ENCODE measurements around the gene ERG28. TPM values are rescaled to one million over a fixed set of nuclear protein-coding genes. Genes with fewer than 3 reads are reported as not detected.

The ERG28 gene
- total and polyA plus RNA-seq, 7 donors = 3.6 to 6.4 (median 5.2) TPM

DNA sequence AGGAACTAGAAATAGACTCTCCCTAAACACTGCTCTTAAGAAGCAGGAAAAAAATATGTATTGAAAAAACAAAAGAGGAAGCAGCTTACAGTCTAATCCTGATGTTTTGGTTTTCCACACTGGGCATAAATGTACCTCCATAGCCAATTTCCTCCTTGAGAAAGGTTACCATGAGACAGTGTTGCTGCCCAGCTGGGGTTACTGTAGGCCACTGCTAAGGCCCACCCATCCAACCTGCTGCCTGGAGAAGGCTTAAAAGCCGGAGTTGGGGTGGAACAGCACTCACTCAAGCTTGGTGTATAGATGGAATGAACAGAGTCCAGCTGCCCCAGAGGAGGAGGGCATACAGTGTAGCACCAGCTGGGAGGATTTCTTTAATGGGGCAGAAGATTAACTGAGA lies 41.1 kb downstream of the ERG28 start:
- Histone ChIP-seq H3K27ac (no peak overlapping the region), H3K36me3 (ENCODE audit: insufficient read depth in 1 of 2, low read depth in 1 of 2) (no peaks in the 10 kb centered on the region), H3K27me3 (ENCODE audit: insufficient read depth in 3 of 3, low read length in 2 of 3) (no peaks in the 10 kb centered on the region), H3K4me3 (no peak overlapping the region), H3K9me3 (no peaks in the 10 kb centered on the region), H3K4me1 (no peaks in the 10 kb centered on the region)
- DNase-seq (no peak), ATAC-seq (no peak)
- TF ChIP-seq, protein P1, sequence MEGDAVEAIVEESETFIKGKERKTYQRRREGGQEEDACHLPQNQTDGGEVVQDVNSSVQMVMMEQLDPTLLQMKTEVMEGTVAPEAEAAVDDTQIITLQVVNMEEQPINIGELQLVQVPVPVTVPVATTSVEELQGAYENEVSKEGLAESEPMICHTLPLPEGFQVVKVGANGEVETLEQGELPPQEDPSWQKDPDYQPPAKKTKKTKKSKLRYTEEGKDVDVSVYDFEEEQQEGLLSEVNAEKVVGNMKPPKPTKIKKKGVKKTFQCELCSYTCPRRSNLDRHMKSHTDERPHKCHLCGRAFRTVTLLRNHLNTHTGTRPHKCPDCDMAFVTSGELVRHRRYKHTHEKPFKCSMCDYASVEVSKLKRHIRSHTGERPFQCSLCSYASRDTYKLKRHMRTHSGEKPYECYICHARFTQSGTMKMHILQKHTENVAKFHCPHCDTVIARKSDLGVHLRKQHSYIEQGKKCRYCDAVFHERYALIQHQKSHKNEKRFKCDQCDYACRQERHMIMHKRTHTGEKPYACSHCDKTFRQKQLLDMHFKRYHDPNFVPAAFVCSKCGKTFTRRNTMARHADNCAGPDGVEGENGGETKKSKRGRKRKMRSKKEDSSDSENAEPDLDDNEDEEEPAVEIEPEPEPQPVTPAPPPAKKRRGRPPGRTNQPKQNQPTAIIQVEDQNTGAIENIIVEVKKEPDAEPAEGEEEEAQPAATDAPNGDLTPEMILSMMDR (IDR thresholded peaks at IDR 0.05) = no peak
- intact Hi-C loops (cut with DNase I) = no loop called here
- WGBS, 3 donors = 85 to 91% (median 86%) methylated on average over 1 of the region's 1 CpG

DNA sequence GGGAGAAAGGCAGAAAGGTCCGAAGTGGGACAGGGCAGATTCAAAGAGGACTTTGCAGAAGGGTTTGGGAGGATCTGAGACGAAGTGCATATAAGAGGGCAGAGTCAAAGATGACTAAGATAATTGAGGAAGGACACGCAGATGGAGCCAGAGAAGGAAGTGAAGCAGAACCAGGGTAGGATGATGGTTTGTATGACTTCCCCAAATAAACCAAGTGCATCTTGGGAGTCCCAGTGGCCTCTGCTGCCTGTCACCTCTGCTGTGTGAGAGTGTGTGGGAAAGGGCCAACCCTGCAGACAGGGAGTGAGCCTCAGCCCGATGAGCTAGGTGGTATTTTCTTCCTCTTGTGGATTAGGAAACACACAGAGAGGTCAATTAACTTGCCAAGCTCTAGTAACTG lies 45.5 kb downstream of the ERG28 start:
- Histone ChIP-seq H3K9me3 (no peaks in the 10 kb centered on the region), H3K4me1 (peaks cover 5% of the 10 kb centered on the region), H3K36me3 (ENCODE audit: insufficient read depth in 1 of 2, low read depth in 1 of 2) (no peaks in the 10 kb centered on the region), H3K27me3 (ENCODE audit: insufficient read depth in 3 of 3, low read length in 2 of 3) (no peaks in the 10 kb centered on the region), H3K4me3 (no peak overlapping the region), H3K27ac (no peak overlapping the region)
- intact Hi-C loops (cut with DNase I) = no loop called here
- TF ChIP-seq, protein P1 (IDR thresholded peaks at IDR 0.05) = no peak
- WGBS, 3 donors = 73 to 78% (median 75%) methylated on average over 4 of the region's 4 CpGs
- ATAC-seq (peak in 1 of 4 donors; percentile 26), DNase-seq (no peak)

DNA sequence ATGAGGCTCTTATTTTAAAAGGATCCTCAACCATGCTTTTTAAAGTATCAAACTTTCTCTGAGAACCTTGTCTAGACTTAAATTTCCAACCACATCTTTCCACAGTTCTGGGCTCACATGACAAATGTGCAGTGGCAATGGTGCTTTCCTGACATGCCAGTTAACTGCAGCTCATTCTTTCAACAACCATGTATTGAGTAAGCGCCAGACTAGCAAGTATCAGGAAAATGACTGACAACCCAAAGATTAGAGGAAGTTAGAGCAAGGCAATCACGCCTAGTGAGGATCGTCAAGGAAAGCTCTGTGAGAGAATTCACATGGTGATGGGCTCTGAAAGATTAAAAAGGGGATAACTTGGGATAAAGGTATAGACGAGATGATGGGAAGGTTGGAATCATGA lies 46.5 kb downstream of the ERG28 start:
- TF ChIP-seq, protein P1 (IDR thresholded peaks at IDR 0.05) = no peak
- Histone ChIP-seq H3K36me3 (ENCODE audit: insufficient read depth in 1 of 2, low read depth in 1 of 2) (no peaks in the 10 kb centered on the region), H3K9me3 (no peaks in the 10 kb centered on the region), H3K27ac (no peak overlapping the region), H3K4me3 (no peak overlapping the region), H3K27me3 (ENCODE audit: insufficient read depth in 3 of 3, low read length in 2 of 3) (no peaks in the 10 kb centered on the region), H3K4me1 (peaks cover 7% of the 10 kb centered on the region)
- intact Hi-C loops (cut with DNase I) = no loop called here
- ATAC-seq = no peak
- DNase-seq = no peak
- 66 to 71% (median 69%) methylated on average over 4 of the region's 4 CpGs for WGBS, 3 donors

DNA sequence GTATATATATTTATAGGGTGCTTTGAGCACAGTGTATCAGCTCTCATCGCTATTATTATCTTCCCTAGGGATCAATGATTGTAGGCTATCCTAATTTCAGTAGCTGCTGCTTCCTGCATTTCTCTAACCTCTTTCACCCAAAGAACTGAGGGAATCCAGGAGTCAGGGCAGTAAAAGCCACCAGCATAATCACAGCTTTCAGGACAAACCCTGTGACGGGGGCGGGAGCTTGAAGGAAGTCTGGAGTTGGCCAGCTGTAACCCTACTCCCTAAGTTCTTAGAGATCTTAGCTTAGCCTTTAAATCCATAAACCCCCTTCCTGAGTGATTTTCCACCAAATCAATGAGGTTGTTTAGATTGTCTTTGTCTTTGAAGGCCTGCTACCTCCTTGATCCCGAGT lies 48.5 kb downstream of the ERG28 start:
- no peak overlapping the region for H3K4me3 ChIP-seq
- TF ChIP-seq, protein P1 (IDR thresholded peaks at IDR 0.05) = no peak
- no peak overlapping the region for H3K27ac ChIP-seq
- no peaks in the 10 kb centered on the region for H3K27me3 ChIP-seq (ENCODE audit: insufficient read depth in 3 of 3, low read length in 2 of 3)
- WGBS, 3 donors = 65 to 71% (median 67%) methylated on average over 4 of the region's 4 CpGs
- intact Hi-C loops (cut with DNase I) = no loop called here
- no peak for DNase-seq
- no peaks in the 10 kb centered on the region for H3K36me3 ChIP-seq (ENCODE audit: insufficient read depth in 1 of 2, low read depth in 1 of 2)
- peaks cover 7% of the 10 kb centered on the region for H3K4me1 ChIP-seq
- no peak for ATAC-seq
- peaks cover 3% of the 10 kb centered on the region for H3K9me3 ChIP-seq

DNA sequence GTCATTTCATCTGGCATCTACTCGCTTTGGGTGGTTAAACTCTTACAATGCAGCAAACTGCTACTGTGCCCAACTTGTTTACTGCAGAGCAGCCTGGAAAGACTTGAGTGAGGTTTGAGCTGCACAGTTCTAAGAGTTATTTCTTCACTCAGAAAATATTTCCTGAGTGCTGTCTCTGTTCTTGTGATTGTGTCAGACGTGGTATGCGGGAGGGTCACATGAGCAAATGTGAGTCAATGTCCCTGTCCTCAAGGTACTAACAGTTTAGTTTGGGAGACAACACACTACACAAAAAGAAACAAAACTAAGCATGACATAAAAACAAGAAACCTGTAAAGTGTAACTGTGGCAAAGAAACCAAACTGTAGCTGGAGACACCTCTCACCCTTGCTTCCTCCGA lies 49.8 kb downstream of the ERG28 start:
- H3K4me3 ChIP-seq = no peak overlapping the region
- 72 to 78% (median 76%) methylated on average over 4 of the region's 4 CpGs for WGBS, 3 donors
- peaks cover 3% of the 10 kb centered on the region for H3K9me3 ChIP-seq
- H3K36me3 ChIP-seq (ENCODE audit: insufficient read depth in 1 of 2, low read depth in 1 of 2) = no peaks in the 10 kb centered on the region
- DNase-seq = no peak
- H3K4me1 ChIP-seq = peaks cover 7% of the 10 kb centered on the region
- ATAC-seq = peak in 3 of 4 donors; percentile 74 to 84 (median 83)
- H3K27me3 ChIP-seq (ENCODE audit: insufficient read depth in 3 of 3, low read length in 2 of 3) = no peaks in the 10 kb centered on the region
- intact Hi-C loops (cut with DNase I) = no loop called here
- TF ChIP-seq, protein P1 (IDR thresholded peaks at IDR 0.05) = no peak
- no peak overlapping the region for H3K27ac ChIP-seq

Measured in psoas muscle (tissue), 8 donors.